Measurements from ENCODE around the gene FMNL2.

FMNL2 gene

DNA sequence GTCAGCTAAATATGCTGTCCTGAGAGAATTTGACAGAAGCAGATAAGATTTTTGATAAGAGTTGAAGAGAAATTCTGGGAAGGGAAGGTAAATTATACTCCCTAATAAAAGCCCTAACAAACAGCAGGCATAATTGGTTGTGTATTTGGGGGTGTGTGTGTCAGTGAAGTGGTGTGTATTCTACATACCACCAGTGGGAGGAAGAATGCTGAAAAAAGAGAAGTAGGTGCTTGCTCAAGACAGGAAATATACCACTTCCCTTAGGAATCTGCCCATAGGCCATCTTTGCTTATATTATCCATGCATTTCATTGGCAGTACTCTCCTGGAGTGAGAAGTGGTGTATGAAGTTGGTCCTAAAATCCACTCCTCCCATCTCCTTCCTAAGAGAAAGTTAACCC is 76.2 kb downstream of the FMNL2 start:
- Mint-ChIP-seq H3K36me3 (ENCODE audit: low read depth) (no peaks in the 10 kb centered on the region), H3K27ac (no peak overlapping the region), H3K4me1 (ENCODE audit: low read depth) (peaks cover 32% of the 10 kb centered on the region), H3K27me3 (ENCODE audit: low read depth) (peaks cover 5% of the 10 kb centered on the region), H3K4me3 (no peak overlapping the region), H3K9me3 (no peaks in the 10 kb centered on the region)

DNA sequence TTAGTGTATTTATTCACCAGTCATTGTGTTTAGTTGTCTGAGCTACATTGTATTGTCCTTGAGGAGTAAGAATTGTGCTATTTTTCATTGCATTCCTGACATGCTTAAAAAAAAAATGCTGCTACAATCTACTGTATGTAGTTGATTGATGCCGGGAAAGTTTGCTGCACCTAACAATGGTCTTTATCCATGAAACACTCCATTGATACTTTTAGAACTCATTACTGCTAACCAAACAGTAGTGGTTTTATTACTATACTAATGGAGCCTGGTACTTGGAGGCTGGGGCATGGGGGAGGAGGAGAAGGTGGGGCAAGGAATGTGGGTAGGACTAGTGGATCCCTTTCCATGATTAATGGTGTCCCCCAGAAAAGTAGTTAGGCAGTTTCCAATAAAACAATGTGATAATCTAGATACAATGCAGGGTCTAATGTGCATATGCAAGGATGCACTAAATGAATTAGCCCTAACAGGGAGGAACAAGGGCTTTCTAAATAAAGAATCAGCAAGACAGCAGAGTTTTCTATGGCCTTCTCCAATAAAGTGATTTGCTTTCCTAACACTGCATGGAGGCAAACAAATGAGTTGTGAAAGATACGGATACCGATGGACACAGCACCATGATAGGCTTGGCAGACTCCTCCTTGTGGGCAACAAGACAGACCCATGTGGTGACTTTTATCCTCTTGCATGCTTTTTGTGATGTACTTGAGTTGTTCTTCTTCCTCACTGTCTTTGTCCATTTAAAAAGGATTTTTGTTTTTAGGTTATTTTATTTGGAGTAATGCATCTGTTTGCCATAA is 78.5 kb downstream of the FMNL2 start:
- Mint-ChIP-seq H3K27me3 (ENCODE audit: low read depth) (peaks cover 5% of the 10 kb centered on the region), H3K36me3 (ENCODE audit: low read depth) (no peaks in the 10 kb centered on the region), H3K9me3 (no peaks in the 10 kb centered on the region), H3K4me3 (no peak overlapping the region), H3K4me1 (ENCODE audit: low read depth) (peaks cover 11% of the 10 kb centered on the region), H3K27ac (no peak overlapping the region)

DNA sequence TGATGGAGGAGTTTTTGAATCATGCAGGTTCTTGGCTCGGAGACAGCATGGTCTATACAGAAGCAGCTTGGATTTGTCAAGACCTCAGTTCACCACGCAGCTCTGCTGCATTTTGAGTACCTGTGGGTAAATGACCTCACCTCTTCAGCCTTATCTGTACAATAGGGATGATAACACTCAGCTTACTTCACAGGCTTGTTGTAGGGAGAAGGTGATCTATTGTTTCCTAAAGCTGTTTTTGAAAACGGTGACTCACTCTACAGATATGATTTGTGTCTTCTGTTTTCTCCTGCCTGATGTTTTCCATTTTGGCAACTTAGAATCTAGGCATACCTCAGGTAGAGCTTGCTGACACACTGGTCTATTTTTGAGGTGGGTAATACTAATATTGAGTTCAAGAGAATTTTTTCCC is 80.3 kb downstream of the FMNL2 start:
- H3K36me3 Mint-ChIP-seq (ENCODE audit: low read depth): no peaks in the 10 kb centered on the region
- peaks cover 5% of the 10 kb centered on the region for H3K27me3 Mint-ChIP-seq (ENCODE audit: low read depth)
- H3K4me1 Mint-ChIP-seq (ENCODE audit: low read depth): peaks cover 14% of the 10 kb centered on the region
- no peak overlapping the region for H3K27ac Mint-ChIP-seq
- no peak overlapping the region for H3K4me3 Mint-ChIP-seq
- no peaks in the 10 kb centered on the region for H3K9me3 Mint-ChIP-seq

DNA sequence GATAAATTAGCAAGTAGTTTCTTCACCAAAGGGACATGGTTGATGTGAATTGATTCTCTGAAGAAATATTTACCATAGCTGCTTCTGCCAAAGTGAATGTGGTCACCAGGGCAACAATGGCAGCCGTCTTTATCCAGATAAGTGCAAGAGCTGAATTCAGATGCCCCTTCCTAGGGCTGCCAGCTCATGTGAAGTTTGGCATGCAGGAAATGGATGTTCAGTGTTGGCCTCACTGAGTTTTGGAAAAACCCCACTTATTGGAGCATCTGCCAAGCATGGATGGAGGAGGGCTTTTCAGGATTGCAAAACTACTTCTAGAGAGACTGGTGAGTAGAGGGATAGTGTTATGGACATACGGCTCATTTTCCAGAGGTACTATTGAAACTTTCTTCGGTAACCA is 80.8 kb downstream of the FMNL2 start:
- peaks cover 18% of the 10 kb centered on the region for H3K4me1 Mint-ChIP-seq (ENCODE audit: low read depth)
- peaks cover 5% of the 10 kb centered on the region for H3K27me3 Mint-ChIP-seq (ENCODE audit: low read depth)
- no peaks in the 10 kb centered on the region for H3K36me3 Mint-ChIP-seq (ENCODE audit: low read depth)
- H3K9me3 Mint-ChIP-seq: no peaks in the 10 kb centered on the region
- no peak overlapping the region for H3K4me3 Mint-ChIP-seq
- no peak overlapping the region for H3K27ac Mint-ChIP-seq

DNA sequence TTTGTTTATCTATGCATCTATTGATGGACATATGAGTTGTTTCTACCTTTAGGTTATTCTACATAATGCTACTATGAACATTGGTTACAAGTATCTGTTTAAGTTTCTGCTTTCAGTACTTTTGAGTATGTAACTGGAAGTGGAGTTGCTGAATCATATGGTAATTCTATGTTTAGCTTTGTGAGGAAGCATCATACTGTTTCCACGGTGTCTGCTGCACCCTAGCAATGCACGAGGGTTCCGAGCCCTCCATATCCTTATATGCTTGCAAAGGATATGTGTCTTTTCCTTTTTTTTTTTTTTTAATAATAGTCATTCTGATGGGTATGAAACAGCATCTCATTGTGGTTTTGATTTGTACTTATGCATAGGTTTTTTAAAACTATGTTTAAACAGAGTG is 83.7 kb downstream of the FMNL2 start:
- Mint-ChIP-seq H3K27me3 (ENCODE audit: low read depth) (peaks cover 5% of the 10 kb centered on the region), H3K4me1 (ENCODE audit: low read depth) (peaks cover 28% of the 10 kb centered on the region), H3K27ac (no peak overlapping the region), H3K36me3 (ENCODE audit: low read depth) (no peaks in the 10 kb centered on the region), H3K4me3 (no peak overlapping the region), H3K9me3 (no peaks in the 10 kb centered on the region)

DNA sequence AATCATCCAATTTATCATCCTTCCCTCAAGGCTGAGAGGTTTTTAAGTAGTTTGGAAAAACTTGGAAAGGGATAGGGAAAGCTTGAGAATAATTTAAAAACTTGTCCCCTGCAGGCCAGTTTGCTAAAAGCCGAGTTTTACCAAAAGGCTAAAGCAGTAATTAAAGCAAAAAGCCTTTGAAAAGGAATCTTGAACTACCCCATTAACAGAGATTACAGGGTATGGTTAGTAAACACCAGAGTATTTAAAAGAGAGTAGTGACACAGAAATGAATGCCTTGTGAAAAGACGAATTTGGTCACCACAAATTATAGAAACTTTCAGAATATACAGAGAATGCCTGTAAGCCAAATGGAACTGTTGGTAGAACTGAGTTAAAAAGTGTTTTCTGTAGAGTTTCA is 85.0 kb downstream of the FMNL2 start:
- no peak overlapping the region for H3K27ac Mint-ChIP-seq
- H3K4me1 Mint-ChIP-seq (ENCODE audit: low read depth): peaks cover 26% of the 10 kb centered on the region
- H3K4me3 Mint-ChIP-seq: no peak overlapping the region
- no peaks in the 10 kb centered on the region for H3K9me3 Mint-ChIP-seq
- no peaks in the 10 kb centered on the region for H3K27me3 Mint-ChIP-seq (ENCODE audit: low read depth)
- H3K36me3 Mint-ChIP-seq (ENCODE audit: low read depth): no peaks in the 10 kb centered on the region

DNA sequence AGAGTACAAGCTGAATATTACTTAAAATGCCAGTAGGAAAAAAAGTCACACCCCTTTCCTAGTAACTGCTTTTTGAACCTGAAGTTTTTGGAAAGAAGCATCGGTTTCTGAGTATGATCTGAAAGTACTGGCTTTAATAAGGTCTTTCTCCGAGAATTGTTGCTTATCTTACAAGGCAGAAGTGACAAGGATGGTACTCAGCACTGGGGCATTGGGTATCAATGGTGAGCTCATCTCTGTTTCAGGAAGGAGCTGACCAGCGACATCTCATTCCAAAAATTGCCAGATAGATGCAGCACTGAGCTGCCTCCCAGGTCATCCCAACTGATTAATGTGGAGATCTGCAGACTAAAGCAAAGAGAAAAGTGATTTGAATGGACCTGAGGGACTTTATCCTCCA is 85.4 kb downstream of the FMNL2 start:
- no peaks in the 10 kb centered on the region for H3K9me3 Mint-ChIP-seq

DNA sequence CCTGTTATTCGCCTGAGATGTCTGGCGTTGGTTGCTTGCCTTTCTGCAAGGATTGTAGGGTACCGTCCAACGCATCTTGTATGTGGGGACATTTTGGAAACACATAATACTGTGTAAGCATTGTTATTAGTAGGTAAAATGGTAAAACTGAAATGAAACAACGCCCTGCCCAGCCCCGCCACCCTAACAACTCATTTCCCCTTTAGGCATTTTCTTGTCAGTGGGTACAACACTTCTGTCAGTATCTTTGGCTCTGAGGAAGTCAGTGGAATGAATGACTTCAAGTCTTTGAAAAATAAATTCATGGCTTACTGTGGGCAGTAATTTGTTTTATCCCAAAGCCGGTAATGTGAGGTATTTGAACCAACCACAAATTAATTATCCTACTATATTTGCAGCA is 86.0 kb downstream of the FMNL2 start:
- Mint-ChIP-seq H3K4me3 (no peak overlapping the region), H3K27me3 (ENCODE audit: low read depth) (no peaks in the 10 kb centered on the region), H3K4me1 (ENCODE audit: low read depth) (peaks cover 19% of the 10 kb centered on the region), H3K9me3 (no peaks in the 10 kb centered on the region), H3K27ac (no peak overlapping the region), H3K36me3 (ENCODE audit: low read depth) (no peaks in the 10 kb centered on the region)

More for the DNA sequence above, 85.4 kb downstream of the FMNL2 start:
- H3K4me3 Mint-ChIP-seq: no peak overlapping the region
- no peaks in the 10 kb centered on the region for H3K36me3 Mint-ChIP-seq (ENCODE audit: low read depth)
- H3K27me3 Mint-ChIP-seq (ENCODE audit: low read depth): no peaks in the 10 kb centered on the region
- H3K27ac Mint-ChIP-seq: no peak overlapping the region
- H3K4me1 Mint-ChIP-seq (ENCODE audit: low read depth): peaks cover 22% of the 10 kb centered on the region

DNA sequence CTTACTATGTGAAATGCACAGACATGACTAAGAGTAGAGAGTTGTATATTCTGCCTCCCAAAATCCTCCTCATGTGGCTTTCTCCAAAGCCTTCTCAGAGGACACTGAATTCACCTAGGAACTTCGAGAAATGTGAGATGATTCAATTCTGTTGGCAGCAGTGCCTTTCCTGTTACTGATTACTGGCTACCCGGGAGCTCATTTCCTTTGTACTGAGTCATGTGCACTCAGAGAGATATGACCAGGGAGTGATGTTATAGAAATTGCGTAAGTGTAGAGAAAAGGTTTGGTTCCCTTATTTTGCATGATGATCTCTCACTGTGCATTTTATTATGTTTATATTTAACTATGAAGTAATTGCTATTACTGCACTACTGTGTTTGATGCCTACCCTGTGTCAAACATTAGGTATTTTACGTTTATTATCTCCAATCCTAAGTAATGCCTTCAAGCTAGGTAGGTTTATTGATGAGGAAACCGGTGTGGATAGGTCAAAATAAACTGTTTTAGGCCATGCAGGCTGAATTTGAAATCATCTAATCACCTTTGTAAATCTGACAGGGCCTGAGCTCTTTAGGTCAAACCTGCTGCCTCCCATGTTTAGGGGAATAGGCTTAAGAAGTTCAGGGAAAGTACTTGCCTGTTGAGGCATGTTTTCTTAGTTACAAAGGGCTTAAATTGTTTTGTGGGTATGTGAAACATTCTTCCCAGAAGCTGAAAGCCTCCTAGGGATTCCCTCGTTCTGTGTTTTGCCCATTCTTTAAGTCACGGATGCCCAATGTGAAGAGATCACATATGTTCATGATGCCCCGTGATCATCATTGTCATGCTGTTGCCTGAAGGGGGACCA is 86.8 kb downstream of the FMNL2 start:
- Mint-ChIP-seq H3K36me3 (ENCODE audit: low read depth) (no peaks in the 10 kb centered on the region), H3K27me3 (ENCODE audit: low read depth) (no peaks in the 10 kb centered on the region), H3K4me1 (ENCODE audit: low read depth) (peaks cover 19% of the 10 kb centered on the region), H3K4me3 (no peak overlapping the region), H3K27ac (no peak overlapping the region), H3K9me3 (no peaks in the 10 kb centered on the region)

DNA sequence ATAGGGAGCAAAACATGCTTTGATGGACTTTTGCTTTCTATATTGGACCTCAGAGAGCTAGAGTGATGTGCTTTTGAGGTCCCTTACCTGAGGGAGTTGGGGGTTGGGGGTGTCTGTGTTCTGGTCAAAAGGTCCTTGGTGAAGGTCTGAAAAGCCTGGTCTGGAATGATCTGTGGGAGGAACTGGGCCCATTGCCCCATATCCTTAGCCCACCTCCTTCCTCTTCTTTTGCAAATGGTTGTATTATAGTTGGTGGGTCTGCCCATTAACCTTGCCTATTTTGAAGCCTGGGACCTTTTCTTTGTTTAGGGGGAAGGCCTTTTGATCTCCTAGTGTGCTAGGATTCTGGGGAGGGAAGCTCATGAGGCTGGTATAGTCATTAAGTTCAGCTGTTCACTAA is 88.7 kb downstream of the FMNL2 start:
- Mint-ChIP-seq H3K9me3 (no peaks in the 10 kb centered on the region), H3K4me3 (no peak overlapping the region), H3K36me3 (ENCODE audit: low read depth) (no peaks in the 10 kb centered on the region)

DNA sequence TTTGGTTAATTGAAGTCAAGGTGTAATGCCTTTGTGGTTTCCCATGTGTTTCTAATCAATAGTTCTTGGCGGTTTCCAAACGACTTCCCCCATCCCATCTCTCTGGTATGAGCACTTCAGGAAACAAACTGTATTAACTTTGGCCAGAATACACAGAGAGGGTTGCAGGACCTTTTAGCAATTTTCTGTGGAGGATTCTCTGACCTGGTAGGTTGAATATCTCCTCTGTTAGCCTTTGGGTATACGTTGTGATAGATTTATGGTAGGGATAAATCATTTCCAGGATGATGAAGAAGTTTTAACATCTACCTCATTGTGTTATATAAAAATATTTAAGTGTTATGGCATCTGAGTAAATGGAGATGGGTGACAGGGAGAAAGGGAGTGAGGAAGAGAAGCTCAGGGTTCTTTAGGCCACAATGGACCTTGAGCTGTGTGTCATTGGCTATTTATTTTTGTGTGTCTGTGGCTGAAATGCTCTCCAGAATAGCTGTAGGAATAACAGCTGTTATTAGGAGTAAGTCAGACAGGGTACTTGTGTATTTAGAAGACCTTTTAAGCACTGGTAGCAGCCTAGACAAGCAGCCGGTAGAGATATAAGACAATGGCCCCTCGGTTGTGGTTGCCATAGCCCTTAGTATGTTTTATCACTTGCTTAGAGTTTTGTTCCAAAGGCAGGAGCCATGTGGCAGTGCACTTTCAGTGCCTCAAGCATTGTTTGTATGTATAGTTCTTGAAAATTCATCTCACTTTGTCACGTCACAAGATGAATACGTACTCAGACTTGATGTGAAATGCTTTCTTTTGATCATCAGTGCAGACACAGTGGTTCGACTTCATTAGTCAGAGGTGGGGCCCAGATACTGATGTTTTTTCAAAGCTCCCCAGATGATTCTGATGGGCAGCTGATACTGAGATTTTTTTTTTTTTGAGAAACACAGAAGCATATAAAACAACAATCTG is 91.1 kb downstream of the FMNL2 start:
- Mint-ChIP-seq H3K27ac (no peak overlapping the region), H3K4me3 (no peak overlapping the region), H3K36me3 (ENCODE audit: low read depth) (no peaks in the 10 kb centered on the region), H3K9me3 (no peaks in the 10 kb centered on the region), H3K27me3 (ENCODE audit: low read depth) (no peaks in the 10 kb centered on the region), H3K4me1 (ENCODE audit: low read depth) (peaks cover 9% of the 10 kb centered on the region)

More for the DNA sequence above, 88.7 kb downstream of the FMNL2 start:
- Mint-ChIP-seq H3K27me3 (ENCODE audit: low read depth) (no peaks in the 10 kb centered on the region), H3K4me1 (ENCODE audit: low read depth) (peaks cover 16% of the 10 kb centered on the region), H3K27ac (no peak overlapping the region)

DNA sequence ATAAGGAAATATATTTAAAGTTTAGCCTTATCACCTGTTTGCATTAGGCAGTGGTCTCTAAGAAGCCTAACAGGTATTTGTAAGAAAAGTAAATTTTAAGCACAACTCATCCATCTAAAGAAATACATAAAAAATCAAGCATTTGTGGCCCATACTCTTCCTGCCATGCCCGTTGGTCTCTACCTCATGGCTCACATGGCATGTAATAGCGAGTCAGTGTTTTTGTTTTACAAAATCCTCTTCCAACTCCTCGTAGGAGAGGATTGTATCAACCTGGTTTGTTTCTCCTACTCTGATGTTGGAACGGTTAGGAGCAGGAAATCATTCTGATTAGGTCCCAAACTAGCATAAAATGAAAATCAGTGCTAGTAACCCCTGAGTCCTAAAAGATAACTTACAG is 91.8 kb downstream of the FMNL2 start:
- H3K27ac Mint-ChIP-seq: no peak overlapping the region
- H3K27me3 Mint-ChIP-seq (ENCODE audit: low read depth): no peaks in the 10 kb centered on the region
- H3K4me3 Mint-ChIP-seq: no peak overlapping the region
- no peaks in the 10 kb centered on the region for H3K9me3 Mint-ChIP-seq
- peaks cover 1% of the 10 kb centered on the region for H3K4me1 Mint-ChIP-seq (ENCODE audit: low read depth)
- H3K36me3 Mint-ChIP-seq (ENCODE audit: low read depth): no peaks in the 10 kb centered on the region

DNA sequence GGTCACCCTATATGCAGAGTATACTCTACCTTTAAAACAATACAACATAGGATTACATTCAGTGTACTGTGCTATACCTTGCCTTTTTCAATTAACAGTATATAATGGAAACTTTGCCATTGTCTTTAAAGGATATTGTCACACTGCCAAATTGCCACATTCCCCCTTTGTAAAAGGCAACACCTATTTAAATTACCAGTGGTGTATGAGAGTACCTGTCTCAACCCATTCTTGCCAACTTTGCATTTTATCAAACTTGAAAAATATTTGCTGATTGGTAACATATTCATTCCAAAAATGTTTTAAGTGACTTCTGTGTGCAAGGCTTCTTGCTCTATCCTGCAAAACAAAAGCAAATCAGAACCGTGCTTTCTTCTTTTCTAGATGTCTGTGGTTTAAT is 92.9 kb downstream of the FMNL2 start:
- Mint-ChIP-seq H3K27me3 (ENCODE audit: low read depth) (no peaks in the 10 kb centered on the region), H3K36me3 (ENCODE audit: low read depth) (no peaks in the 10 kb centered on the region), H3K4me1 (ENCODE audit: low read depth) (no peaks in the 10 kb centered on the region), H3K9me3 (no peaks in the 10 kb centered on the region), H3K27ac (no peak overlapping the region), H3K4me3 (no peak overlapping the region)

DNA sequence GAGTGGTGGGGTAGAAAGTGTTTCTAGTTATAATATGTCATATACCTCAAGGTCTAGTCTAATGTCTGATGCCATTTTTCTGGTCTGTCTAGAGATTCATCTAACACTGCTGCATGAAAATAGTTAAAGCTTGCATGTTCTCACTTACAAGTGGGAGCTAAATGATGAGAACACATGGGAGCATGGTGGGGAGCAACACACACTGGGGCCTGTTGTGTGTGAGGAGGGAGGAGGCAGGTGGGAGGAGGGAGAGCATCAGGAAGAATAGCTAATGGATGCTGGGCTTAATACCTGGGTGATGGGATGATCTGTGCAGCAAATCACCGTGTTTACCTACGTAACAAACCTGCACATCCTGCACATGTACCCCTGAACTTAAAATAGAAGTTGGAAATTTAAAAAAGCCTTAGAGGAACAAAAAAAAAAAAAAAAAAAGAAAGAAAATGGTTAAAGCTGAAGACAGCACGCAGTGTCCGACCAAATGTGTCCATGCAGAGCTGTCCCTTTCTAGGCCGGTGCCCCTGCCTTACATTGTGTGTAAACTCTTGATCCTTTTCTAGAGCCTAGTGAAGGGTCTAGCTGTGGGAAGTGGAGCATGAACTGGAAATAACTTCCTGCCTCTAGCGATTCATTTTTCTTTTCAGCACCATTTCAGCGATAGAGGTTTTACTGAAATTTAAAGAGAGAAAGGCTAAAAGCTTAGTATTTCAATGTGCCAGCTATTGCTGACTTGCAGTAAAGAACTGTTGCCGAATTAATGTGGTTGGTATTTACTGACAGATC is 94.0 kb downstream of the FMNL2 start:
- Mint-ChIP-seq H3K4me3 (no peak overlapping the region), H3K4me1 (ENCODE audit: low read depth) (no peaks in the 10 kb centered on the region), H3K27me3 (ENCODE audit: low read depth) (no peaks in the 10 kb centered on the region), H3K27ac (no peak overlapping the region), H3K9me3 (no peaks in the 10 kb centered on the region), H3K36me3 (ENCODE audit: low read depth) (no peaks in the 10 kb centered on the region)
